Caco-2 (cell line): ENCODE results near the gene GLYATL1B. TPM values are rescaled to one million over a fixed set of nuclear protein-coding genes. Genes with fewer than 3 reads are reported as not detected.

Experiments used
- BruUV-seq: library from RNA; stranded (reverse); fragments of 400-500 nt; replicated peaks from 2 replicates; lab custom pipeline; 2021; lab: Mats Ljungman, UMichigan
- CTCF ChIA-PET: fragments of 300-600 bp; sonication (Branson Sonifier 250); formaldehyde crosslinking; loops from one replicate; lab custom pipeline; 2022; ENCODE audit warnings: antibody characterized with exemption; lab: Charles Lee
- POLR2A ChIA-PET: fragments of 300-600 bp; sonication (Branson Sonifier 250); formaldehyde crosslinking; loops from one replicate; lab custom pipeline; 2022; ENCODE audit warnings: antibody characterized with exemption; lab: Charles Lee
- DNase-seq, 2 experiments: peaks; one replicate each; pipeline versions ENCODE4 v3.0.0 to v3.0.0-alpha.2; 2020 to 2022
- H3K27me3 ChIP-seq: replicated peaks from 2 replicates; pipeline ENCODE4 v1.6.0; 2011; ENCODE audit warnings: low read length; ENCODE audit not compliant: control insufficient read depth, insufficient read depth
- H3K36me3 ChIP-seq: 2 replicates; pipeline ENCODE4 v1.5.1; 2011; ENCODE audit warnings: low read length; ENCODE audit not compliant: control insufficient read depth, insufficient read depth
- H3K4me1 ChIP-seq: fragments of 250-450 bp; sonication (Bioruptor Pico); 2 replicates; pipeline ENCODE4 v1.5.1; 2020; ENCODE audit warnings: mild to moderate bottlenecking
- H3K4me3 ChIP-seq: 2 replicates; pipeline ENCODE4 v1.5.1; 2011; ENCODE audit warnings: low read depth, mild to moderate bottlenecking, control low read depth, low read length
- H3K9me3 ChIP-seq: fragments of 250-450 bp; sonication (Bioruptor Pico); 2 replicates; pipeline ENCODE4 v1.5.1; 2020; ENCODE audit warnings: mild to moderate bottlenecking, moderate library complexity
- H3K27ac Mint-ChIP-seq: one replicate; pipeline ENCODE4 v1.8.0; 2022; ENCODE audit warnings: mixed read lengths; ENCODE audit not compliant: unreplicated experiment
- H3K27me3 Mint-ChIP-seq: one replicate; pipeline ENCODE4 v1.8.0; 2022; ENCODE audit warnings: mixed read lengths; ENCODE audit not compliant: insufficient read depth, unreplicated experiment
- H3K36me3 Mint-ChIP-seq: one replicate; pipeline ENCODE4 v1.8.0; 2022; ENCODE audit warnings: mild to moderate bottlenecking, mixed read lengths; ENCODE audit not compliant: insufficient read depth, unreplicated experiment
- H3K4me1 Mint-ChIP-seq: one replicate; pipeline ENCODE4 v1.8.0; 2022; ENCODE audit warnings: low read depth, mixed read lengths; ENCODE audit not compliant: unreplicated experiment
- H3K4me3 Mint-ChIP-seq: one replicate; pipeline ENCODE4 v1.8.0; 2022; ENCODE audit warnings: mild to moderate bottlenecking, moderate library complexity, mixed read lengths; ENCODE audit not compliant: unreplicated experiment
- H3K9me3 Mint-ChIP-seq: one replicate; pipeline ENCODE4 v1.8.0; 2022; ENCODE audit warnings: mixed read lengths; ENCODE audit not compliant: unreplicated experiment
- intact Hi-C: fragments of 100-400 bp; cut with micrococcal nuclease; formaldehyde crosslinking; loops from one replicate; pipeline ENCODE4 v1.10.0; 2022; ENCODE audit not compliant: unreplicated experiment
- total RNA-seq: library from RNA; stranded (reverse); gene quantifications from 2 replicates; pipeline ENCODE4 v1.2.3, GENCODE V29; 2022
- TF ChIP-seq, protein P1 (sequence below), 2 experiments: fragments of 200-600 bp in 1 of 2; IDR thresholded peaks; 1 replicate in 1 of 2; 2 replicates in 1 of 2; pipeline versions ENCODE4 v1.5.1 to v1.8.0; 2011 to 2022; ENCODE audit warnings: antibody characterized with exemption in 1 of 2, control low read depth in 1 of 2, inconsistent platforms in 1 of 2, low read depth in 1 of 2, low read length in 1 of 2, mild to moderate bottlenecking in 1 of 2, moderate library complexity in 1 of 2; ENCODE audit not compliant: insufficient read depth in 1 of 2, severe bottlenecking in 1 of 2, unreplicated experiment in 1 of 2

The GLYATL1B gene
- total RNA-seq, 1 experiment from 2014 or later: not detected

DNA sequence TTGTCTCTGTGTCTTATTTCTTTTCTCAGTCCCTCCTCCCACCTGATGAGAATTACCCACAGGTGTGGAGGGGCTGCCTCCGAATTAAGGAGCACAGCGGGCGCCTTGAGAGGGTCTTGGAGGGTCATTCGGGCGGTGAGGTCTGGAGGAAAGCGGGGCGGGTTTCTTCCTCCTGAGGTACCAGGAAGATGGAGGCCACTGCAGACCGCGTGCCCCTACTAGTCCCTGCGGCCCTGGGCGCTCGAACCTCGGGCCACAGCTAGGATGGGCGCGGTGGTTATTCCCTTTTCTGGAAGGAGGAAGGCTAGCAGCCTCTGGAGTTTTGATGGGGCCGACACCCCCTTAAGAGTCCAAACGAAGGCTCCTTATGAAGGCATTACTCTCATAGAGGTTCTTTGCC is 51.1 kb downstream of the GLYATL1B start:
- H3K36me3 Mint-ChIP-seq: peaks cover 23% of the 10 kb centered on the region
- no peaks in the 10 kb centered on the region for H3K4me1 ChIP-seq
- peaks cover 15% of the 10 kb centered on the region for H3K4me1 Mint-ChIP-seq
- no peak for DNase-seq
- TF ChIP-seq, protein P1, sequence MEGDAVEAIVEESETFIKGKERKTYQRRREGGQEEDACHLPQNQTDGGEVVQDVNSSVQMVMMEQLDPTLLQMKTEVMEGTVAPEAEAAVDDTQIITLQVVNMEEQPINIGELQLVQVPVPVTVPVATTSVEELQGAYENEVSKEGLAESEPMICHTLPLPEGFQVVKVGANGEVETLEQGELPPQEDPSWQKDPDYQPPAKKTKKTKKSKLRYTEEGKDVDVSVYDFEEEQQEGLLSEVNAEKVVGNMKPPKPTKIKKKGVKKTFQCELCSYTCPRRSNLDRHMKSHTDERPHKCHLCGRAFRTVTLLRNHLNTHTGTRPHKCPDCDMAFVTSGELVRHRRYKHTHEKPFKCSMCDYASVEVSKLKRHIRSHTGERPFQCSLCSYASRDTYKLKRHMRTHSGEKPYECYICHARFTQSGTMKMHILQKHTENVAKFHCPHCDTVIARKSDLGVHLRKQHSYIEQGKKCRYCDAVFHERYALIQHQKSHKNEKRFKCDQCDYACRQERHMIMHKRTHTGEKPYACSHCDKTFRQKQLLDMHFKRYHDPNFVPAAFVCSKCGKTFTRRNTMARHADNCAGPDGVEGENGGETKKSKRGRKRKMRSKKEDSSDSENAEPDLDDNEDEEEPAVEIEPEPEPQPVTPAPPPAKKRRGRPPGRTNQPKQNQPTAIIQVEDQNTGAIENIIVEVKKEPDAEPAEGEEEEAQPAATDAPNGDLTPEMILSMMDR (IDR thresholded peaks at IDR 0.05; ENCODE audit: insufficient read depth in 1 of 2, low read depth in 1 of 2, low read length in 1 of 2, severe bottlenecking in 1 of 2, unreplicated experiment in 1 of 2): no peak
- ChIA-PET POLR2A (interaction anchor here (0.6 kb wide), 1 partner anchor 690 kb away, joined by 3 read pairs; no protein-coding TSS in a partner anchor), CTCF (interaction anchor here (0.6 kb wide), 1 partner anchor 21 kb away, joined by 5 read pairs; no protein-coding TSS in a partner anchor)
- no peak overlapping the region for H3K4me3 Mint-ChIP-seq
- H3K27me3 ChIP-seq: no peaks in the 10 kb centered on the region
- no peaks in the 10 kb centered on the region for H3K27me3 Mint-ChIP-seq
- H3K36me3 ChIP-seq: 0 out of 2 replicates have a peak, but pooled peaks cover 2% of the 10 kb centered on the region
- H3K4me3 ChIP-seq: no peak overlapping the region
- peaks cover 6% of the 10 kb centered on the region for H3K9me3 ChIP-seq
- no peak overlapping the region for H3K27ac Mint-ChIP-seq
- peaks cover 14% of the 10 kb centered on the region for H3K9me3 Mint-ChIP-seq
- intact Hi-C loops: no loop called here
- BruUV-seq: no TSS peak

GRCh38 chr11:59138643-59139042 is 52.5 kb downstream of the GLYATL1B start:
- intact Hi-C loops: no loop called here
- Mint-ChIP-seq H3K27ac (no peak overlapping the region), H3K36me3 (peaks cover 22% of the 10 kb centered on the region), H3K4me1 (peaks cover 19% of the 10 kb centered on the region), H3K4me3 (no peak overlapping the region), H3K27me3 (no peaks in the 10 kb centered on the region), H3K9me3 (no peaks in the 10 kb centered on the region)
- peaks cover 1% of the 10 kb centered on the region; the same call in 1 of the 2 replicates for H3K4me1 ChIP-seq
- no peak for DNase-seq
- H3K27me3 ChIP-seq: no peaks in the 10 kb centered on the region
- TF ChIP-seq, protein P1 (IDR thresholded peaks at IDR 0.05; ENCODE audit: insufficient read depth in 1 of 2, low read depth in 1 of 2, low read length in 1 of 2, severe bottlenecking in 1 of 2, unreplicated experiment in 1 of 2): no peak
- 0 out of 2 replicates have a peak, but pooled peaks cover 2% of the 10 kb centered on the region for H3K36me3 ChIP-seq
- no TSS peak for BruUV-seq
- H3K9me3 ChIP-seq: no peaks in the 10 kb centered on the region; the same call in 1 of the 2 replicates
- ChIA-PET POLR2A (no interaction called here), CTCF (no interaction called here)
- no peak overlapping the region for H3K4me3 ChIP-seq

DNA sequence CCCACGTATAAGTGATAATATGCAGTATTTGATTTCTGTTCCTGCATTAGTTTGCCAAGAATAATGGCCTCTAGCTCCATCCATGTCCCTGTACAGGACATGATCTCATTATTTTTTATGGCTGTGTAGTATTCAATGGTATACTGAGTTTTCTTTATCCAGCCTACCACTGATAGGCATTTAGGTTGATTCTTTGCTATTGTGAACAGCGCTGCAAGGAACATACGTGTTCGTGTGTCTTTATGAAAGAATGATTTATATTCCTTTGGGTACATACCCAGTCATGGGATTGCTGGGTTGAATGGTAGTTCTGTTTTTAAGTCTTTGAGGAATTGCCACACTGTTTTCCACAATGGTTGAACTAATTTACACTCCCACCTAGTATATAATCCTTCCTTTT is 55.1 kb downstream of the GLYATL1B start:
- no peak for DNase-seq
- no TSS peak for BruUV-seq
- ChIA-PET CTCF (interaction anchor here (1.8 kb wide), 3 partner anchors 14 to 45 kb away, joined by 10 to 35 read pairs (median 14); no protein-coding TSS in a partner anchor), POLR2A (interaction anchor here (1.8 kb wide), 1 partner anchor 34 kb away, joined by 11 read pairs; the partner anchor contains the start of gene FAM111B)
- peaks cover 9% of the 10 kb centered on the region for H3K4me1 ChIP-seq
- no peaks in the 10 kb centered on the region for H3K27me3 Mint-ChIP-seq
- peaks cover 27% of the 10 kb centered on the region for H3K36me3 Mint-ChIP-seq
- intact Hi-C loops: loop anchor here (5.0 to 10.0 kb wide), 2 partner anchors 214 to 346 kb away; no protein-coding TSS in a partner anchor
- no peaks in the 10 kb centered on the region for H3K9me3 Mint-ChIP-seq
- H3K36me3 ChIP-seq: no peaks in the 10 kb centered on the region; the same call in 1 of the 2 replicates
- H3K27ac Mint-ChIP-seq: peak overlapping the region; percentile 94
- H3K4me3 ChIP-seq: no peak overlapping the region
- H3K9me3 ChIP-seq: no peaks in the 10 kb centered on the region
- no peaks in the 10 kb centered on the region for H3K27me3 ChIP-seq
- TF ChIP-seq, protein P1 (IDR thresholded peaks at IDR 0.05; ENCODE audit: insufficient read depth in 1 of 2, low read depth in 1 of 2, low read length in 1 of 2, severe bottlenecking in 1 of 2, unreplicated experiment in 1 of 2): no peak
- peaks cover 30% of the 10 kb centered on the region for H3K4me1 Mint-ChIP-seq
- peak overlapping the region; percentile 98 for H3K4me3 Mint-ChIP-seq
